Kidney epithelial cell (primary cell): ENCODE data around the gene FAM107B. TPM values are rescaled to one million over a fixed set of nuclear protein-coding genes. Genes with fewer than 3 reads are reported as not detected.

Experiments
- DNase-seq: peaks from one replicate; pipeline ENCODE4 v3.0.0-alpha.2; 2010; ENCODE audit warnings: low read depth
- H3K27me3 ChIP-seq: 2 replicates; pipeline ENCODE4 v1.6.0; 2011; ENCODE audit warnings: low read length; ENCODE audit not compliant: control insufficient read depth, insufficient read depth
- H3K36me3 ChIP-seq: 2 replicates; pipeline ENCODE4 v1.5.1; 2011; ENCODE audit warnings: low read length; ENCODE audit not compliant: control insufficient read depth, insufficient read depth
- H3K4me3 ChIP-seq: 2 replicates; pipeline ENCODE4 v1.5.1; 2011; ENCODE audit warnings: low read depth, mild to moderate bottlenecking, control low read depth, low read length
- CTCF ChIP-seq: IDR thresholded peaks from 2 replicates; pipeline ENCODE4 v1.5.1; 2011; ENCODE audit warnings: mild to moderate bottlenecking, moderate library complexity, low read length, control low read depth, inconsistent platforms; ENCODE audit not compliant: insufficient read depth, poor library complexity, severe bottlenecking
- total RNA-seq: library from RNA; depleted of rRNA; stranded (reverse); fragments of >200 nt; gene quantifications from 2 replicates; pipeline ENCODE4 v1.2.3, GENCODE V29; 2015

FAM107B gene
- total RNA-seq, 1 donor from 2014 or later: 33.5 TPM

- no peak overlapping the region for H3K4me3 ChIP-seq
- no peaks in the 10 kb centered on the region for H3K36me3 ChIP-seq
- H3K27me3 ChIP-seq: no peaks in the 10 kb centered on the region
- no peak for TF ChIP-seq CTCF
- no peak for DNase-seq
Measured at GRCh38 chr10:14740684-14741247, 33.9 kb downstream of the FAM107B start.

GRCh38 chr10:14737808-14738545 is 36.7 kb downstream of the FAM107B start:
- no peak for TF ChIP-seq CTCF
- DNase-seq: no peak
- Histone ChIP-seq H3K27me3 (no peaks in the 10 kb centered on the region), H3K4me3 (no peak overlapping the region), H3K36me3 (no peaks in the 10 kb centered on the region)

- H3K36me3 ChIP-seq: no peaks in the 10 kb centered on the region
- no peak for TF ChIP-seq CTCF
- no peak overlapping the region for H3K4me3 ChIP-seq
- no peak for DNase-seq
- H3K27me3 ChIP-seq: no peaks in the 10 kb centered on the region
Measured at GRCh38 chr10:14736600-14737081, 38.1 kb downstream of the FAM107B start.

GRCh38 chr10:14736043-14736442 is 38.7 kb downstream of the FAM107B start:
- no peak overlapping the region for H3K4me3 ChIP-seq
- no peaks in the 10 kb centered on the region for H3K27me3 ChIP-seq
- no peaks in the 10 kb centered on the region for H3K36me3 ChIP-seq
- no peak for DNase-seq
- TF ChIP-seq CTCF: no peak

DNA sequence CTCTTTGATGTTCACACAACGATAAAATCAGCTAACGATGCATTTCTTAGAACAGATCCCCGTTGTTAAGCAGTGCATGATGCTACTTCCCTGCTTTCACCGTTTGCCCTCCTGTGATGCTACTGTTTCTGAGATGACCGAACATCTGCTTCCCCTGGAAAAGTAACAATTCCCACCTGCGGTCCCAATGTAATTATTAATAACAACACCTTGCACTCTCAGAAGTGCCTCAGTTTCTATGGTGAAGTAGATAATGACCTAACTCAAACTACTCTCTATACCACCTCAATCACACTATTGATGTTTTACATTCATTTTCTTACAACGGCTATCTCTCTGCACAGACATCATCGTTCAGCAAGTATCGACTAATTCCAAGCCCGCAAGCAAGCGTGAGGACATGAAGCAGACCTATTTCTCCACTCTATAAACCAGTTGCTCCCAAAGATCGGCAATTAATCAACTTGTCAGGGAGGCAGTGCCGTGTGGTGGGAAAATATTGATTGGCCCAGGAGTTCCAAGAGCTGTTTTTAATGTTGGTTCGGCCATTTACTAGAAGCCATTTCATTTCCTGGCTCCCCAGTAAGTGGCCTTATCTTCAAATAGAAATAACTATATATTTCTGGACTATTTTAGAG is 42.7 kb downstream of the FAM107B start:
- H3K27me3 ChIP-seq: no peaks in the 10 kb centered on the region
- no peak for DNase-seq
- no peaks in the 10 kb centered on the region for H3K36me3 ChIP-seq
- no peak for TF ChIP-seq CTCF
- H3K4me3 ChIP-seq: no peak overlapping the region

DNA sequence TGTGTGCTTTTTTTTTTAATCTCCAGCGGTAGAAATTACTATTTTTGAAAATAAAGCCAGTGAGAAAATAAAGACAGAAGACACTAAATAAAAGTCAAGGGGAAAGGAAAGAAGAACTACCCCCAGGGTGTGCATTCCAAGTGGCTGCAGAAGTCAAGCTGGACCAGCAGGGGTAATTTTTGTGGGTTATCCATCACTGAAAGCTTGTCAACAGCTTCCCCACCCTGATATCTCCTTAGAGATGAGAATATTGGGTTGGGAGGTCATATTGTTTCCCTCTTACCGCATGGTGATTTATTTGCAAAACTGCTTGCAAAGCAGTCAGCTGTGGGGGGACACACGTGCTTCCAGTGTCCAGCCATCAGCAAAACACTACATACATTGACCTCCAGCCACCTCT is 46.4 kb downstream of the FAM107B start:
- DNase-seq: no peak
- H3K27me3 ChIP-seq: no peaks in the 10 kb centered on the region
- H3K4me3 ChIP-seq: no peak overlapping the region
- no peaks in the 10 kb centered on the region for H3K36me3 ChIP-seq
- TF ChIP-seq CTCF: no peak
